K562 (cell line): ENCODE data around the gene AIG1.

Experiments
- EZH2 ChIP-seq: IDR thresholded peaks from 2 replicates; pipeline ENCODE4 v1.6.1; 2012; ENCODE audit warnings: low read depth, mild to moderate bottlenecking, inconsistent platforms, low read length, borderline replicate concordance
- IRF2 ChIP-seq: sonication (generic); formaldehyde crosslinking; IDR thresholded peaks from 2 replicates; pipeline ENCODE4 v1.8.1; 2022; ENCODE audit warnings: mild to moderate bottlenecking, missing genetic modification reagents
- POLR2A ChIP-seq: fragments of 450-650 bp; conservative IDR thresholded peaks from 2 replicates; pipeline ENCODE4 v1.6.1; 2016

DNA sequence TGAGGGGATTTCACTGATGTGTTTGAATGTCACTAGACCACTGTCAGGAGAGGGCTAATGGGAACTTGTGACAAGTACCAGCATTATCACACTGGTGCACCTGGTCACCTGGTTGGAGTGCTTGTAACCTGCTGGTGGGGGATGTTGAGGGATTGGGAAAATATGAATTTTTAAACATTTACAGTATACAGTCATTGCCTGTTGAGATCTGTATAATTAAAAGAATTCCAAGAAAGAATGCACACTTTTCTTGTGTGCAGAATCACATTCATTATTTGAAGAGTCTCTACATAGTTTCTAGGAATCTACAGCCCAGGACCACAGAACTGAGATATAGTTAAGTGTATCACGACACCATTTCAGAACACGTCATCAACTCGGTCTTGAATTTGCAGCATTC is 118.4 kb downstream of the AIG1 start:
- no peak for TF ChIP-seq IRF2 (CRISPR knock-in tag)
- no peak for TF ChIP-seq POLR2A
- no peak for TF ChIP-seq EZH2
